Naive B cell (primary cell): ENCODE measurements around the gene HOXB3. TPM values are rescaled to one million over a fixed set of nuclear protein-coding genes. Genes with fewer than 3 reads are reported as not detected.

Source experiments
- ATAC-seq, 2 donors: fragments of 150-1000 bp; cut with Tn5 transposase; 2 replicates each; pipeline ENCODE4 v1.10.0; 2021; ENCODE audit warnings: low read depth in 2 of 2, mild to moderate bottlenecking in 2 of 2, moderate library complexity in 2 of 2
- DNase-seq: peaks from one replicate; pipeline ENCODE4 v3.0.0; 2022
- H3K27ac Mint-ChIP-seq, 6 donors: one replicate each; pipeline ENCODE4 v1.8.0; 2020 to 2022; ENCODE audit warnings: mild to moderate bottlenecking in 6 of 6, mixed read lengths in 6 of 6, moderate library complexity in 5 of 6, inconsistent platforms in 2 of 6
- H3K27me3 Mint-ChIP-seq, 3 donors: one replicate each; pipeline ENCODE4 v1.8.0; 2021 to 2022; ENCODE audit warnings: mixed read lengths in 3 of 3, mild to moderate bottlenecking in 1 of 3
- H3K36me3 Mint-ChIP-seq, 2 donors: one replicate each; pipeline ENCODE4 v1.8.0; 2020 to 2022; ENCODE audit warnings: mixed read lengths in 2 of 2, inconsistent platforms in 1 of 2, mild to moderate bottlenecking in 1 of 2
- H3K4me1 Mint-ChIP-seq, 3 donors: one replicate each; pipeline ENCODE4 v1.8.0; 2020 to 2022; ENCODE audit warnings: mixed read lengths in 3 of 3, inconsistent platforms in 1 of 3, mild to moderate bottlenecking in 1 of 3, moderate library complexity in 1 of 3
- H3K4me3 Mint-ChIP-seq, 8 donors: one replicate each; pipeline ENCODE4 v1.8.0; 2020 to 2022; ENCODE audit warnings: mild to moderate bottlenecking in 8 of 8, mixed read lengths in 8 of 8, moderate library complexity in 8 of 8, inconsistent platforms in 2 of 8
- H3K9me3 Mint-ChIP-seq, 7 donors: one replicate each; pipeline ENCODE4 v1.8.0; 2020 to 2022; ENCODE audit warnings: mixed read lengths in 7 of 7, mild to moderate bottlenecking in 5 of 7, inconsistent platforms in 2 of 7, moderate library complexity in 1 of 7
- polyA plus RNA-seq, 6 donors: library from polyadenylated mRNA; unstranded; fragments of 300-500 nt; fragmentation: Illumina TruSeq; gene quantifications; one replicate each; pipeline ENCODE4 v1.2.3, GENCODE V29; 2021; ENCODE audit warnings: low read depth in 6 of 6

Gene HOXB3
- polyA plus RNA-seq, 6 donors from 2014 or later = 0.05 TPM; not detected in 5

GRCh38 chr17:48605991-48606891 lies 16.2 kb upstream of the HOXB3 start:
- Mint-ChIP-seq H3K27me3 (peaks cover 75 to 92% (median 76%) of the 10 kb centered on the region in 3 donors), H3K27ac (no peak overlapping the region), H3K9me3 (peaks cover 0 to 2% (median 0%) of the 10 kb centered on the region in 7 donors), H3K4me1 (peaks cover 13 to 31% (median 18%) of the 10 kb centered on the region in 3 donors), H3K36me3 (no peaks in the 10 kb centered on the region), H3K4me3 (no peak overlapping the region)
- DNase-seq (no peak), ATAC-seq (no peak)

- H3K9me3 Mint-ChIP-seq = peaks cover 0 to 2% (median 0%) of the 10 kb centered on the region in 7 donors
- H3K36me3 Mint-ChIP-seq = no peaks in the 10 kb centered on the region
- peaks cover 75 to 92% (median 77%) of the 10 kb centered on the region in 3 donors for H3K27me3 Mint-ChIP-seq
- no peak for DNase-seq
- H3K4me3 Mint-ChIP-seq = peak overlapping the region in 1 of 8 donors; percentile 27
- H3K27ac Mint-ChIP-seq = no peak overlapping the region
- ATAC-seq = no peak
- H3K4me1 Mint-ChIP-seq = peaks cover 8 to 25% (median 12%) of the 10 kb centered on the region in 3 donors
Measured at GRCh38 chr17:48605409-48605919, 15.4 kb upstream of the HOXB3 start.

- peak within 1 kb of the TSS in 2 of 6 donors; percentile 87 to 92 for H3K27ac Mint-ChIP-seq
- H3K4me3 Mint-ChIP-seq = peak within 1 kb of the TSS in 3 of 8 donors; percentile 27 to 85 (median 80)
- H3K36me3 Mint-ChIP-seq = no peaks in the 10 kb centered on the region
- no peak for ATAC-seq
- peaks cover 8 to 25% (median 12%) of the 10 kb centered on the region in 3 donors for H3K4me1 Mint-ChIP-seq
- no peak for DNase-seq
- H3K27me3 Mint-ChIP-seq = peaks cover 81 to 96% (median 83%) of the 10 kb centered on the region in 3 donors
- H3K9me3 Mint-ChIP-seq = peaks cover 0 to 2% (median 0%) of the 10 kb centered on the region in 7 donors
Measured at GRCh38 chr17:48604770-48605329, 14.8 kb upstream of the HOXB3 start, which contains the start of gene HOXB6. Gene HOXB6 (minus strand): TSS chr17:48604986. CDS start chr17:48598150, 6,836 bp downstream.

DNA sequence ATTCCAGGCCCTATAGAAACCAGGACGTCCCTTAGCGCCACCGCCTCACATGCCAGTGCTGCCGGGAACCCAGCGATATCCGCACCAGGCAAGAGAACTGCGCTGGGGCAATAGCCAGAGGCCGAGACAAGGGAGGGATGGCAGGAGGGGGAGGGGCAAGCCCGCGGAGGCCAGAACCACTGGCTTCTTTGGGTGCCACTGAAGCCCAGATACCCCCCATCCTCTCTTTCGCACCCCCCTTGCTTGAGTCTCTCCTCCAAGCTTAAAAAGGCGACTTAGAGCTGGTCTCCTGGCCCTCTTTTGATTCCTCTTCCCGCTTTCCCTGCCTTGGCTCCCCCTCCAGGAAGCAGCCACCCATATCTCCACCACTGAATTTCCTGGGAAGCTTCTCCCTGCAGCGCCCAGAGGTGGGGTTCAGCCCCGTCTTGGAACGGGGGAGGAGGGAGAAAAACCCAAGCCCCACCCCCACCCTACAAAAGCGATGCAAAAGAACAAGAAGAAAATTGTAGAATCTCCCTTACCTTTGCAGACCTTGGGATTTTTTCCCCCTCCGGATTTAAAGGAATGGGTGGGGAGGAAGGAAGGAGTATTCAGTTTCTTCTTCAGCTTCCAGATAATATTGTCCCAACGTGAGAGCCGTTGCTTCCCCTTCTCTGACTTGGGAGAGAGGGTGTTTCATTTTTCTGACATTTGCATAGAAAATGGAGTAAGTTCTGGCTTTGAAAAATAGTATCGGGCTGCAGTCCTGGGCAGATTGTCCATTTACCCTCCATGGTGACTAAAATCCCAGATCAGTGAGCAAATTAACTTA lies 14.1 kb upstream of the HOXB3 start:
- ATAC-seq (no peak), DNase-seq (no peak)
- H3K27ac Mint-ChIP-seq = peak overlapping the region in 1 of 6 donors; percentile 87
- H3K36me3 Mint-ChIP-seq = no peaks in the 10 kb centered on the region
- H3K9me3 Mint-ChIP-seq = peaks cover 0 to 2% (median 0%) of the 10 kb centered on the region in 7 donors
- peaks cover 8 to 21% (median 12%) of the 10 kb centered on the region in 3 donors for H3K4me1 Mint-ChIP-seq
- H3K27me3 Mint-ChIP-seq = peaks cover 81 to 96% (median 88%) of the 10 kb centered on the region in 3 donors
- peak overlapping the region in 3 of 8 donors; percentile 9 to 85 (median 52) for H3K4me3 Mint-ChIP-seq

DNA sequence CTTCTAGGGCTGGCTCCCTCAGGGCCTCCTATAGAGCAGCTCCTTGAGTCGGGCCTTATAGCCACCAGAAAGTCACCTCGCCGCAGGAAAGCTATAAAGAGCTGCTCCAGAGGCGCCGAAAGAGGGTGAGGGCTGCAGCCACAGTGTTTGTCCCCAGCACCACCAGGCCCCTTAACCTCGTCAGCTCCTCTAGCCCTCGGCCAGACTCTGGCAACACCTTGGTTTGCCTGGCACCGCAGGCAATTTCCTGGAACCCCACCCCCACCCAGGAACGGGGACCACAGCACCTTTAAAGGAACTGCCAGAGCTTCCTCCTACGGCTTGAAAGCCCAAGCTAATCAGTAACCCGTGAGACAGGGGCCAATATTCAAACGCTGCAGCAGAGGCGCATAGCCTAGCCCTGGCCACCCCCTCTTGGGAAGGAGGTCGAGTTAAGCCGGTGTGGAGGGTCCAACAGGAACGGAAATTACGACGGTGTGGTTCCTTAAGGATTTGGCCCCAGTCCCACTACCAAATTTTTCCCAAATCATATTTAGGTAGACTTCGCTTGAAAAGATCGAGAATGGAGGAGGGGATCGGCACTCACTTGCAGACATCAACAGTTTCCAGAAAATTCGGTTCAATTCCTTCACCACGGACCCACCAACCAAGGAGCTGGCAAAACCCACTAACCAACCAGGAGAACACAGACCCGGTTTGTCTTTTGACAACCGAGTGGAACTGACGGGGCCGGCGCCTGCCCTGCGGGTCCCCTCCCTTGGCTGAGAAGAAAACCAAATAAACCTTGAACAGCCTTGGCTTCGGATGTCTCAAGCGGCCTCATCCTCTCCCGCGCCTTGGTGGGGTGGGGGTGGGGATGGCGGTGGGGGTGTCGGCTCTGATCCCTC lies 11.7 kb upstream of the HOXB3 start:
- peaks cover 85 to 99% (median 88%) of the 10 kb centered on the region in 3 donors for H3K27me3 Mint-ChIP-seq
- peak overlapping the region in 2 of 8 donors; percentile 30 to 35 for H3K4me3 Mint-ChIP-seq
- H3K27ac Mint-ChIP-seq = peak overlapping the region in 2 of 6 donors; percentile 49 to 62
- no peak for ATAC-seq
- peaks cover 19 to 36% (median 25%) of the 10 kb centered on the region in 3 donors for H3K4me1 Mint-ChIP-seq
- no peak for DNase-seq
- peaks cover 0 to 5% (median 0%) of the 10 kb centered on the region in 7 donors for H3K9me3 Mint-ChIP-seq
- H3K36me3 Mint-ChIP-seq = no peaks in the 10 kb centered on the region

DNA sequence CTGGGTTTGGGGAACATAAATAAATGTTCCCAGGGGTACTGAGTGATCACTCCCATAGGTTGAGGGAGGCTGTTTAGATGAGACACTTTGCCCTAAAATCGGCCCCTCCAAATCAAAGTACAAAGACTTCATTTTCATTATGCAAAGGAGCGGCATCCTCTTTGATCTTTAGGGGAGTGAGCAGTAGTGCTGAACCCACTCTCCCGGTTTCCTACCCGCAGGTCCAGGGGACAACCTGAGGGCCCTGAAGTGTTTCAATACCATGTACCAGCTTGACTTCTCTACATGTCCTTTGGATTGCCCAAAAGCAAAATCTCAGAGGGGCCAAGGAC lies 11.1 kb upstream of the HOXB3 start:
- peaks cover 0 to 5% (median 0%) of the 10 kb centered on the region in 7 donors for H3K9me3 Mint-ChIP-seq
- H3K4me1 Mint-ChIP-seq = peaks cover 25 to 42% (median 31%) of the 10 kb centered on the region in 3 donors
- ATAC-seq (no peak), DNase-seq (no peak)
- peaks cover 0 to 5% of the 10 kb centered on the region in 2 donors for H3K36me3 Mint-ChIP-seq
- peak overlapping the region in 1 of 6 donors; percentile 62 for H3K27ac Mint-ChIP-seq
- H3K27me3 Mint-ChIP-seq = peaks cover 85 to 99% (median 88%) of the 10 kb centered on the region in 3 donors
- no peak overlapping the region for H3K4me3 Mint-ChIP-seq

DNA sequence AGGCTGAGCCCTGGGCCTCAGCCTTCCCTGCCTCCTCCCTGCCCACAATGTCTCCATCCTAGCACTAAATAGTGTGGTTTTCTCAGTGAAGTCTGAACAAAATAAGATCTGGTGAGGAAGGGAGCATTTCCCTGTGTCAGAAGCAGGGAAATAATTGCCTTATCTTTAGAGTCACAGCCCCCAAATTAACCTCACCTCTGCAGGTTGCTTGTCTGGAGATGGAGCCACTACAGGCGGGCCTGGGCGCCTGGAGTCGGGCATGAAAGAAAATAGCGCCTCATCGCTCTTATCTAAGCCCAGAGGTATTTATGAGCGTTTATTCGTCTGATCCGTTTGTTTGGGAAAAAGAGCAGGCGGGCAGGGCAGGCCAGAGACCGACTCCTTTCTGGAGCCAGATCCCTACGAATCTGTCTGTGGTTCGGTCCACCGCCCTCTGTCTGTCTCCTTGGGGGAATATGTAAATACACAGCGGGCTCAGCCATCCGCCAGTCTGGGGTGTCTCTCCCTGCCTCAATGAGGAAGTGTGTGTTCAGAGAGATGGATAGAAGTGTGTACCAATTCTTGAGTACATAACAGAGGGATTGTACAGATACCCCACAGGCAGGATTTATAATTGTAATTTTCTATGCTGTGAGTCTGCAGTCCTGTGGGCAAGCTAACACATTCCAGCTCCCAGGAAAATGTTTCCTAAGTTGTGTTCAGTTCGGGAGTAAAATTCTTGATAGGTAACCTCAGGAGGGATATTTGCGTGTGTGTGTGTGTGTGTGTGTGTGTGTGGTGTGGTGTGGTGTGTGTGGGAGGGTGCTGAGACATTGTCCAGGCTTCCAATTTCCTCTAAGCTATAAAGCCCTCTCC lies 10.4 kb upstream of the HOXB3 start:
- H3K4me1 Mint-ChIP-seq = peaks cover 26 to 46% (median 38%) of the 10 kb centered on the region in 3 donors
- peaks cover 0 to 7% of the 10 kb centered on the region in 2 donors for H3K36me3 Mint-ChIP-seq
- H3K9me3 Mint-ChIP-seq = peaks cover 0 to 5% (median 0%) of the 10 kb centered on the region in 7 donors
- ATAC-seq (no peak), DNase-seq (no peak)
- peak overlapping the region in 2 of 8 donors; percentile 17 for H3K4me3 Mint-ChIP-seq
- no peak overlapping the region for H3K27ac Mint-ChIP-seq
- peaks cover 88 to 100% (median 88%) of the 10 kb centered on the region in 3 donors for H3K27me3 Mint-ChIP-seq

GRCh38 chr17:48599354-48599753 lies 9.3 kb upstream of the HOXB3 start:
- H3K36me3 Mint-ChIP-seq = peaks cover 0 to 7% of the 10 kb centered on the region in 2 donors
- H3K4me3 Mint-ChIP-seq = peak overlapping the region in 4 of 8 donors; percentile 5 to 77 (median 40)
- no peak overlapping the region for H3K27ac Mint-ChIP-seq

GRCh38 chr17:48598736-48599135 lies 8.7 kb upstream of the HOXB3 start:
- peaks cover 0 to 7% of the 10 kb centered on the region in 2 donors for H3K36me3 Mint-ChIP-seq
- peaks cover 78 to 98% (median 83%) of the 10 kb centered on the region in 3 donors for H3K27me3 Mint-ChIP-seq
- ATAC-seq (no peak), DNase-seq (no peak)
- H3K4me3 Mint-ChIP-seq = peak overlapping the region in 6 of 8 donors; percentile 69 to 87 (median 79)
- peaks cover 25 to 46% (median 42%) of the 10 kb centered on the region in 3 donors for H3K4me1 Mint-ChIP-seq
- peak overlapping the region in 1 of 6 donors; percentile 77 for H3K27ac Mint-ChIP-seq
- H3K9me3 Mint-ChIP-seq = peaks cover 0 to 5% (median 0%) of the 10 kb centered on the region in 7 donors

More at GRCh38 chr17:48599354-48599753, 9.3 kb upstream of the HOXB3 start:
- DNase-seq = no peak
- Mint-ChIP-seq H3K9me3 (peaks cover 0 to 5% (median 0%) of the 10 kb centered on the region in 7 donors), H3K4me1 (peaks cover 22 to 42% (median 37%) of the 10 kb centered on the region in 3 donors), H3K27me3 (peaks cover 80 to 99% (median 84%) of the 10 kb centered on the region in 3 donors)
- ATAC-seq = no peak

DNA sequence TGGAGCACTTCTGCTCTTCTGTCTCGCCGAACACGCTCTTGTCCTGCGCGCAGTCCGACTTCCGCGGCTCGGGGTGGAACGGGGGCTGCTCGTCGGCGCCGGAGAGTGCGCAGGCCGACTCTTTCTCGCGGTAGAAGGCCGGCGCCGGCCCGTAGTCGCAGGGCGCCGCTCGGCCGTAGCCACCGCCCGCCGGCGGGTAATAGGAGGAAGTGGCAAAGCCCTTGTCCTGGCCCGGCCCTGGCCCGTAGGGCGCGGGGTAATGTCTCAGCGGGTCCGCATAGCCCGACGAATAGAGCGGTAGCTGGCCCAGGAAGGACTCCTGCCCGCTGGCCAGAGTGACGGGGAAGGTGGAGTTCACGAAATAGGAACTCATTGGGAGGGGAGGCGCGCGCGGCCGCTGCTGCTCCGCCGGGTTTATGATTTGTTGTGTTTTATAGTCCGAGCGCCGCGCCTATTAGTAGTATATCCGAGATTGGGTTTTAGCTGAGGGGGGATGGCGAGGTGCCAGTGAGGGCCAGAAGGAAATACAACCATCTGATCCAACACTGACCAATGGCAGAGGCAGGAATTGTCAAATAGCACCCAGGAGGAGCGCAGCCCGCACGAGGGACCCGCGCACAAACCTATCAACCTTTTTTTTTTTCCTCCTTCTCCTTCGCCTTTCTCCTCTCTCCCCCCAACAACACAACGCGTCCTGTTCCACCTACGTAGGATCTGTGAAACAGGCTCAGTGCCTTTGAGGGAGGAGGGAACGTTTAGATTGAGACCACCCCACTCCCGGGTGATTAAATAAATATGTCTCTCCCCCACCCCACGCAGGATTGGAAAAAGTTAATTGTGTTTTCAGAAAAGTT lies 8.0 kb upstream of the HOXB3 start:
- peak overlapping the region; percentile 77 to 93 (median 86) for H3K4me3 Mint-ChIP-seq
- peak overlapping the region in 4 of 6 donors; percentile 31 to 85 (median 56) for H3K27ac Mint-ChIP-seq
- H3K27me3 Mint-ChIP-seq = peaks cover 76 to 98% (median 83%) of the 10 kb centered on the region in 3 donors
- H3K36me3 Mint-ChIP-seq = peaks cover 0 to 7% of the 10 kb centered on the region in 2 donors
- ATAC-seq = peak; percentile 44 to 51
- peaks cover 0 to 3% (median 0%) of the 10 kb centered on the region in 7 donors for H3K9me3 Mint-ChIP-seq
- H3K4me1 Mint-ChIP-seq = peaks cover 32 to 53% (median 47%) of the 10 kb centered on the region in 3 donors
- DNase-seq = peak; percentile 47
